Tibial artery (tissue), 4 donors: ENCODE data around the gene TMIGD2.

Experiments used
- DNase-seq, 2 donors: peaks; one replicate each; pipeline ENCODE4 v3.0.0-alpha.2; 2019
- H3K27ac ChIP-seq, 2 donors: fragments of 200-600 bp; sonication (generic) in 1 of 2; 1 replicate in 1 of 2; 2 replicates in 1 of 2; pipeline ENCODE4 v1.5.1; 2018 to 2019; ENCODE audit warnings: mild to moderate bottlenecking in 1 of 2
- H3K27me3 ChIP-seq, 2 donors: fragments of 200-600 bp; sonication (generic) in 1 of 2; one replicate each; pipeline versions ENCODE4 v1.5.1 to v1.6.0; 2016 to 2019
- H3K36me3 ChIP-seq, 3 donors: fragments of 200-600 bp; sonication (generic) in 2 of 3; one replicate each; pipeline ENCODE4 v1.5.1; 2016 to 2019; ENCODE audit warnings: mild to moderate bottlenecking in 2 of 3
- H3K4me1 ChIP-seq, 4 donors: fragments of 200-600 bp; sonication (generic) in 2 of 4; 1 replicate in 3 of 4; 2 replicates in 1 of 4; pipeline ENCODE4 v1.5.1; 2016 to 2019
- H3K4me3 ChIP-seq, 2 donors: fragments of 200-600 bp; sonication (generic) in 1 of 2; 1 replicate in 1 of 2; 2 replicates in 1 of 2; pipeline ENCODE4 v1.5.1; 2018 to 2019; ENCODE audit warnings: mild to moderate bottlenecking in 2 of 2
- H3K9me3 ChIP-seq, 3 donors: fragments of 200-600 bp; sonication (generic) in 1 of 3; one replicate each; pipeline ENCODE4 v1.5.1; 2016 to 2019
- intact Hi-C: fragments of 100-400 bp; cut with DNase I; formaldehyde crosslinking; loops from one replicate; pipeline ENCODE4 v1.15.0; 2023; ENCODE audit warnings: low total_unique reads
- TF ChIP-seq, protein P1 (sequence below), 2 experiments: fragments of 200-600 bp in 1 of 2; fragments of 450-650 bp in 1 of 2; IDR thresholded peaks; one replicate each; pipeline ENCODE4 v1.5.1; 2017 to 2019; ENCODE audit warnings: antibody characterized with exemption in 2 of 2, mild to moderate bottlenecking in 1 of 2, moderate library complexity in 1 of 2

The TMIGD2 gene

GRCh38 chr19:4318460-4318859 lies 16.3 kb upstream of the TMIGD2 start:
- intact Hi-C loops, result no loop called here
- H3K9me3 ChIP-seq, result peaks cover 0 to 3% (median 0%) of the 10 kb centered on the region in 3 donors
- DNase-seq, result no peak

GRCh38 chr19:4316956-4317355 lies 14.8 kb upstream of the TMIGD2 start:
- Histone ChIP-seq H3K9me3 (peaks cover 0 to 3% (median 0%) of the 10 kb centered on the region in 3 donors), H3K4me1 (no peaks in the 10 kb centered on the region), H3K36me3 (no peaks in the 10 kb centered on the region), H3K4me3 (no peak overlapping the region), H3K27me3 (peaks cover 0 to 32% of the 10 kb centered on the region in 2 donors), H3K27ac (no peak overlapping the region)
- intact Hi-C loops, result no loop called here
- no peak for DNase-seq
- TF ChIP-seq, protein P1, sequence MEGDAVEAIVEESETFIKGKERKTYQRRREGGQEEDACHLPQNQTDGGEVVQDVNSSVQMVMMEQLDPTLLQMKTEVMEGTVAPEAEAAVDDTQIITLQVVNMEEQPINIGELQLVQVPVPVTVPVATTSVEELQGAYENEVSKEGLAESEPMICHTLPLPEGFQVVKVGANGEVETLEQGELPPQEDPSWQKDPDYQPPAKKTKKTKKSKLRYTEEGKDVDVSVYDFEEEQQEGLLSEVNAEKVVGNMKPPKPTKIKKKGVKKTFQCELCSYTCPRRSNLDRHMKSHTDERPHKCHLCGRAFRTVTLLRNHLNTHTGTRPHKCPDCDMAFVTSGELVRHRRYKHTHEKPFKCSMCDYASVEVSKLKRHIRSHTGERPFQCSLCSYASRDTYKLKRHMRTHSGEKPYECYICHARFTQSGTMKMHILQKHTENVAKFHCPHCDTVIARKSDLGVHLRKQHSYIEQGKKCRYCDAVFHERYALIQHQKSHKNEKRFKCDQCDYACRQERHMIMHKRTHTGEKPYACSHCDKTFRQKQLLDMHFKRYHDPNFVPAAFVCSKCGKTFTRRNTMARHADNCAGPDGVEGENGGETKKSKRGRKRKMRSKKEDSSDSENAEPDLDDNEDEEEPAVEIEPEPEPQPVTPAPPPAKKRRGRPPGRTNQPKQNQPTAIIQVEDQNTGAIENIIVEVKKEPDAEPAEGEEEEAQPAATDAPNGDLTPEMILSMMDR (IDR thresholded peaks at IDR 0.05), result no peak

More at GRCh38 chr19:4318460-4318859, 16.3 kb upstream of the TMIGD2 start:
- H3K27ac ChIP-seq, result no peak overlapping the region
- H3K27me3 ChIP-seq, result peaks cover 0 to 34% of the 10 kb centered on the region in 2 donors
- H3K4me1 ChIP-seq, result no peaks in the 10 kb centered on the region
- TF ChIP-seq, protein P1 (IDR thresholded peaks at IDR 0.05), result no peak
- H3K36me3 ChIP-seq, result no peaks in the 10 kb centered on the region
- H3K4me3 ChIP-seq, result no peak overlapping the region

DNA sequence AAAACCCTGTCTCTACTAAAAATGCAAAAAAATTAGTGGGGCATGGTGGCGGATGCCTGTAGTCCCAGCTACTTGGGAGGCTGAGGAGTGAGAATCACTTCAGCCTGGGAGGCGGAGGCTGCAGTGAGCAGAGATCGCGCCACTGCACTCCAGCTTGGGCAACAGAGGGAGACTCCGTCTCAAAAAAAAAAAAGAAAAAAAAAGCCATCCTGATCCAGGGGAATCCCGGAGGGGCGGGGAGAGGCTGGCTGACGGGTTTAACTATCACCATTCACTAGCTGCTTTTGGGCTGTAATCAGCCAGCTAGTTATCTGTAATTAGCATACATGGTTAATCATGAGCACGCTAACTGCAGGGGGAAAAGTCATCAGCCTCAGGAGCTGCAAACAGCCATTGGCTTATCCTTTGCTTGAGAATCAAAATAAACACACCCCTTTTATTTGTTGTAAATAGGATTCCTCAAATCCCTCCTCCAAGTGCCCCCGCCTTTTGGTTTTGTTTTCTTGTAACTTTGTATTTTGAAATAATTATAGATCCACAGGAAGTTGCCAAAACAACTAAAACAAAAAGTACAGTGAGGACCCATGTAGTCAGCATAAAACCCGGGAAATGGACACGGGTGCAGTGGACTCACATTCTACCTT lies 11.8 kb upstream of the TMIGD2 start:
- intact Hi-C loops, result no loop called here
- Histone ChIP-seq H3K36me3 (no peaks in the 10 kb centered on the region), H3K27ac (no peak overlapping the region)

GRCh38 chr19:4310247-4311121 lies 8.3 kb upstream of the TMIGD2 start:
- TF ChIP-seq, protein P1 (IDR thresholded peaks at IDR 0.05), result no peak
- DNase-seq, result no peak
- Histone ChIP-seq H3K27me3 (peaks cover 0 to 40% of the 10 kb centered on the region in 2 donors), H3K27ac (no peak overlapping the region), H3K9me3 (no peaks in the 10 kb centered on the region), H3K4me1 (no peaks in the 10 kb centered on the region), H3K4me3 (no peak overlapping the region), H3K36me3 (no peaks in the 10 kb centered on the region)
- intact Hi-C loops, result no loop called here

More for the DNA sequence above, 11.8 kb upstream of the TMIGD2 start:
- no peak for DNase-seq
- H3K4me3 ChIP-seq, result no peak overlapping the region
- no peaks in the 10 kb centered on the region for H3K9me3 ChIP-seq
- H3K27me3 ChIP-seq, result peaks cover 0 to 48% of the 10 kb centered on the region in 2 donors
- no peaks in the 10 kb centered on the region for H3K4me1 ChIP-seq
- TF ChIP-seq, protein P1 (IDR thresholded peaks at IDR 0.05), result no peak

DNA sequence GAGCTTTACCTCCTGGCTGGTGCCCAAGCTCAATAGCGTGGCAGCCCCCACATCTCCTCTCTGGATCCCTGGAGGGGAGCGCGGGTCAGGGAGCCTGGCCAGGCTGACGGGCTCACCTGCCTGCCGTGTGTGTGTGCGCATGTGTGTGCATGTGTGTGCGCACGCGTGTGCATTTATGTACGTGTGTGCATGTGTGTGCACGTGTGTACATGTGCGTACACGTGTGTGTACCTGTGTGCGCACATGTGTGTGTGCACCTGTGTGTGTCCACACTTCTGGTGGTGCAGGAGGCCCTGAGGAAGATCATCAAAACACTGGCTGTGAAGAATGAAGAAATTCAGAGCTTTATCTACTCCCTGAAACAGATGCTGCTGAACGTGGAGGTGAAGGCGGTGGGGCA lies 3.5 kb upstream of the TMIGD2 start:
- no peak overlapping the region for H3K27ac ChIP-seq
- H3K4me3 ChIP-seq, result no peak overlapping the region
- no peaks in the 10 kb centered on the region for H3K9me3 ChIP-seq
- H3K4me1 ChIP-seq, result peaks cover 0 to 6% (median 2%) of the 10 kb centered on the region in 4 donors
- TF ChIP-seq, protein P1 (IDR thresholded peaks at IDR 0.05), result no peak
- no peaks in the 10 kb centered on the region for H3K36me3 ChIP-seq
- H3K27me3 ChIP-seq, result peaks cover 0 to 58% of the 10 kb centered on the region in 2 donors
- intact Hi-C loops, result no loop called here
- no peak for DNase-seq
